Ishikawa (cell line): ENCODE data around the gene RAI1.

Experiments used
- CEBPB ChIP-seq: IDR thresholded peaks from 2 replicates; pipeline ENCODE4 v1.6.1; 2012
- CREB1 ChIP-seq: IDR thresholded peaks from 2 replicates; pipeline ENCODE4 v1.6.1; 2012; ENCODE audit warnings: low read depth
- EGR1 ChIP-seq: IDR thresholded peaks from 2 replicates; pipeline ENCODE4 v1.6.1; 2012
- EP300 ChIP-seq: IDR thresholded peaks from 2 replicates; pipeline ENCODE4 v1.6.1; 2012; ENCODE audit warnings: borderline replicate concordance
- REST ChIP-seq: IDR thresholded peaks from 2 replicates; pipeline ENCODE4 v1.6.1; 2012; ENCODE audit warnings: low read depth, mild to moderate bottlenecking
- TAF1 ChIP-seq: IDR thresholded peaks from 2 replicates; pipeline ENCODE4 v1.6.1; 2012; ENCODE audit warnings: low read depth, mild to moderate bottlenecking
- USF1 ChIP-seq: IDR thresholded peaks from 2 replicates; pipeline ENCODE4 v1.6.1; 2012

GRCh38 chr17:17822616-17823015 lies 141.4 kb downstream of the RAI1 start:
- TF ChIP-seq EP300 (no peak), EGR1 (no peak), CEBPB (no peak), CREB1 (no peak), TAF1 (no peak), REST (no peak), USF1 (no peak)
